DMS53 treated with DMSO at 0.1 percent for 48 hours (cell line): Measurements from ENCODE around the gene SLC35E4.

Experiments used
- DNase-seq: peaks from one replicate; lab custom pipeline; 2025; ENCODE audit not compliant: unreplicated experiment; lab: John Stamatoyannopoulos, UW

Gene SLC35E4

GRCh38 chr22:30685178-30685577, 49.6 kb downstream of the SLC35E4 start:
- DNase-seq = no peak

- DNase-seq = no peak
These were observed 51.8 kb downstream of the SLC35E4 start for GRCh38 chr22:30687358-30687757.

DNA sequence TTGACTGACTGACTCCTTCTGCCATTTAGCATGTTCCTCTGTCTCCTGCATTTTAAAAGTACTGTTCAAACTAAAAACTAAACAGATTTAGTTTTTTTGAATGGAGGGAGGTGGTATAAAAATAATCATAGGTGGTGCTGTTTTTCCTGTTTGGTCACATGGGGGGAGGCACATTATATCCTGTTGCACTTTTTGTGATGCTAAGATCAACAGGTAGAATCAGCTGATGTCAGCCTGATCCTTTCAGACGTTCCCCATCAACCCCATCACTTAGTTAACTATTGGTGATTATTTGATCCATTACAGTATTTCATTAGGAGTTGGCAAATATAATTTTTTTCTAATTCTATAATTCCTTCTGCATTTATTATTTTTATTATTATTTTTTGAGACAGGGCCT, 54.0 kb downstream of the SLC35E4 start:
- no peak for DNase-seq

- DNase-seq = no peak
These were observed 55.6 kb downstream of the SLC35E4 start for GRCh38 chr22:30691204-30691603.

DNA sequence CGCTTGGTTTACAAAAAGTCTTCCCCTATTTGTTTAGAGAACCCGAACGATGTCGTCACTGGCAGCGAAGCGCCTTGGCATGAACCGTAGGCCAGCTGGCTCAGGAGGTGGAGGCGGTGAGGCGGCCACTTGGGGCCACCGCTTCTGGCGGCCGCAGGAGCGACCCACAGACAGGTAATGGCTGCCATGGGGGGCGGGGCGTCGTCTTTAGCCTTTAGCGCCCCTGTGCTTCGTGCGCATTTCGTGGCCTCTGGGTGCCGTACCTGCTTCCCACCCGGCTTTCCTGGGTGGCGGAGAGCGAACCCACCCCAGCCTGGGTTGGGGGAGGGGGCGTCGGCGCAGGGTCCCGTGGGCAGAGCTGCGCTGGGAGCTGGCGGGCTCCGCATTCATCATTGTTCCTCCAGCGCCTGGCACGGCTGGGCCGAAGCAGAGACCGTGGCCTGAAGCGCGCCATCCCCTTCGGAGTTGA, 58.6 kb downstream of the SLC35E4 start:
- DNase-seq = peak; percentile 13

GRCh38 chr22:30694640-30695350, 59.2 kb downstream of the SLC35E4 start, which contains the start of gene OSBP2:
OSBP2 (plus strand) TSS chr22:30694874; CDS start chr22:30694910, 36 bp downstream.
- DNase-seq = no peak

DNA sequence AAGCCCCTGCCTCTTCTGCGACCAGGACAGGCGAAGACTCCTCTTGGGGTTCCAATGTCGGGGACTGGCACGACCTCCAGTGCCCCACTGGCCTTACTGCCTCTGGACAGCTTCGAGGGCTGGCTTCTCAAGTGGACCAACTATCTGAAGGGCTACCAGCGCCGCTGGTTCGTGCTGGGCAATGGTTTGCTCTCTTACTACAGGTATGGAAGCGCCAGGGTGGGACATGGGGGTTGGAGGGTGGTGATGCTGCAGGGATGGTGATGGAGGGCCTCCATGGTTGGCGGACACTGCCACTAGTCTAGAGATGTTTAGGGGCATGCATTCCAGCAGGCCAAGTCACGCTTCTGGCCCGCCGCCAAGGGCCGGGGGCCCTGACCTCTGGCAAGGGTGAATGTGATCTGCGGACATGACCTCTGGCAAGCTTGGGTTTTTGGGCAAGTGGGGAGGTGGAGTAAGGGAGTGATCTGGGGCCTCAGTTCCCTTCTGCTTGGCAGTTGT, 59.8 kb downstream of the SLC35E4 start:
- no peak for DNase-seq

DNA sequence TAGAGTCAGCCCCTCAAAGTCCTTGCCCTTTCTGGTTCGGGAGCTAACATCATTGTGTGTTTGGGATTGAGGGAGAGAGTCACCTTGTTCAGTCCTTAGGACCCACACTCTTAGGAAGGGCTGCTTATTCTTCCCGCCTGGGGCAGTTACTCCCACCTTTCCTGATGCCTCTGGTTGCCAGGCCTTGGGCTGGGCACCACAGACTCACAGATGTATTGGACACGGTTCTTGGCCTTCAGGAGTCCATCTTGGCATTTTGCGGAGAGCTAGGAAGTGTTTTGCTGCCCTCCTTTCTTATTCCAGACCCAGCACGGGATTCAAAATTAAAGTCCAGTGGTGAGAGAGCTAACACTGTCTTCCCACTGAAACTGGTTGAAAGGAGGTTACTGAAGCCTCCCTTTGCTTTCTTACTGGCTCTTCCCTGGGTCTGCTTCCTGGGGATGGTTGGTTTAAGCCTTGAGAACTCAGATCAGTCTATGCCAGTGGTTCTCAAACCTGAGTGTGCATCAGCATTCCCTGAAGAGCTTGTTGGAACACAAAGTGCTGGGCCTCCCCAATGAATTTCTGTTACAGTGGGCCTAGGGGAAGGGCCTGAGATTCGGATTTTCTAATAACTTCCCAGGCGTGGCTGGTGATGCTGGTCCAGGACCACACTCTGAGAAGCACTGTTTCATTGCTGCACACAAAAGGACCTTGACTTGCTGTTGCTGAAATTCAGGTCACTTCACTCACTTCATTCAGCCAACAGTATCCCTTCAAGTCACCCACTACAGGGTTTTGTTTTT, 60.5 kb downstream of the SLC35E4 start:
- DNase-seq = no peak
